Measurements from ENCODE around the gene HIRA. TPM values are rescaled to one million over a fixed set of nuclear protein-coding genes. Genes with fewer than 3 reads are reported as not detected.

Gene HIRA
- total RNA-seq, 1 donor from 2014 or later: 18.1 TPM

GRCh38 chr22:19360862-19361261, 70.7 kb downstream of the HIRA start:
- intact Hi-C loops (cut with micrococcal nuclease): no loop called here
- Histone ChIP-seq H3K4me1 (no peaks in the 10 kb centered on the region), H3K36me3 (peaks cover 97% of the 10 kb centered on the region), H3K27ac (replicated peaks) (no peak overlapping the region), H3K27me3 (ENCODE audit: low read depth) (no peaks in the 10 kb centered on the region), H3K4me3 (no peak overlapping the region), H3K9me3 (replicated peaks) (no peaks in the 10 kb centered on the region)
- TF ChIP-seq CTCF (IDR thresholded peaks at IDR 0.05; ENCODE audit: borderline replicate concordance): no peak
- DNase-seq: no peak

GRCh38 chr22:19360300-19360792, 71.2 kb downstream of the HIRA start:
- no peak for TF ChIP-seq CTCF (IDR thresholded peaks at IDR 0.05; ENCODE audit: borderline replicate concordance)
- H3K36me3 ChIP-seq: peaks cover 98% of the 10 kb centered on the region
- no peak for DNase-seq
- H3K4me1 ChIP-seq: no peaks in the 10 kb centered on the region
- H3K27ac ChIP-seq (replicated peaks): no peak overlapping the region
- no peak overlapping the region for H3K4me3 ChIP-seq
- intact Hi-C loops (cut with micrococcal nuclease): no loop called here
- no peaks in the 10 kb centered on the region for H3K27me3 ChIP-seq (ENCODE audit: low read depth)
- no peaks in the 10 kb centered on the region for H3K9me3 ChIP-seq (replicated peaks)

GRCh38 chr22:19359554-19360299, 71.8 kb downstream of the HIRA start:
- no peak for TF ChIP-seq CTCF (IDR thresholded peaks at IDR 0.05; ENCODE audit: borderline replicate concordance)
- intact Hi-C loops (cut with micrococcal nuclease): no loop called here
- Histone ChIP-seq H3K27ac (replicated peaks) (no peak overlapping the region), H3K4me1 (no peaks in the 10 kb centered on the region), H3K36me3 (peaks cover 98% of the 10 kb centered on the region), H3K9me3 (replicated peaks) (no peaks in the 10 kb centered on the region), H3K27me3 (ENCODE audit: low read depth) (no peaks in the 10 kb centered on the region), H3K4me3 (no peak overlapping the region)
- DNase-seq: no peak

GRCh38 chr22:19358703-19359553, 72.6 kb downstream of the HIRA start:
- Histone ChIP-seq H3K27ac (replicated peaks) (no peak overlapping the region), H3K9me3 (replicated peaks) (no peaks in the 10 kb centered on the region), H3K27me3 (ENCODE audit: low read depth) (no peaks in the 10 kb centered on the region), H3K36me3 (peaks cover 97% of the 10 kb centered on the region), H3K4me3 (no peak overlapping the region), H3K4me1 (no peaks in the 10 kb centered on the region)
- DNase-seq: no peak
- intact Hi-C loops (cut with micrococcal nuclease): no loop called here
- TF ChIP-seq CTCF (IDR thresholded peaks at IDR 0.05; ENCODE audit: borderline replicate concordance): no peak

- Histone ChIP-seq H3K27me3 (ENCODE audit: low read depth) (no peaks in the 10 kb centered on the region), H3K27ac (replicated peaks) (no peak overlapping the region), H3K36me3 (peaks cover 98% of the 10 kb centered on the region), H3K4me3 (no peak overlapping the region), H3K9me3 (replicated peaks) (no peaks in the 10 kb centered on the region), H3K4me1 (no peaks in the 10 kb centered on the region)
- no peak for TF ChIP-seq CTCF (IDR thresholded peaks at IDR 0.05; ENCODE audit: borderline replicate concordance)
- intact Hi-C loops (cut with micrococcal nuclease): no loop called here
- no peak for DNase-seq
Measured at GRCh38 chr22:19358195-19358594, 73.3 kb downstream of the HIRA start.

Measured in left ventricle myocardium inferior (tissue), 1 donor.